RPMI7951 (cell line): ENCODE results near the gene TMEM219. TPM values are rescaled to one million over a fixed set of nuclear protein-coding genes. Genes with fewer than 3 reads are reported as not detected.
"Not testable (repeated sequence)": the region's sequence is repeated elsewhere in the genome, so short reads cannot be mapped to it uniquely, and the experiment has no call there.

Source experiments
- DNase-seq: peaks from one replicate; pipeline ENCODE4 v3.0.0-alpha.2; 2012; ENCODE audit warnings: low read depth
- total RNA-seq: library from RNA; depleted of rRNA; stranded (reverse); fragments of >200 nt; shearing (Covaris generic); gene quantifications from 2 replicates; pipeline ENCODE4 v1.2.3, GENCODE V29; 2014; rRNA removed

TMEM219 gene
- total RNA-seq, 1 experiment from 2014 or later: 84.8 TPM

GRCh38 chr16:30011714-30012504, 50.0 kb downstream of the TMEM219 start:
- no peak for DNase-seq

GRCh38 chr16:30012598-30012997, 50.7 kb downstream of the TMEM219 start:
- DNase-seq: not testable (repeated sequence)

GRCh38 chr16:30015450-30015849, 53.6 kb downstream of the TMEM219 start:
- DNase-seq: not testable (repeated sequence)

- DNase-seq: no peak
These were observed 54.8 kb downstream of the TMEM219 start for GRCh38 chr16:30016555-30017276.

- no peak for DNase-seq
These were observed 55.4 kb downstream of the TMEM219 start for GRCh38 chr16:30017277-30017656.

GRCh38 chr16:30017937-30018336, 56.1 kb downstream of the TMEM219 start:
- not testable (repeated sequence) for DNase-seq

- no peak for DNase-seq
These were observed 56.9 kb downstream of the TMEM219 start for GRCh38 chr16:30018731-30019158.

Other genes starting within 250 kb of the TMEM219 start
- 0.10 TPM in 1 of 2 replicates, not detected in the other for gene C16orf54, start 216.1 kb upstream of the TMEM219 start, total RNA-seq
- not detected in 2 replicates for gene ZG16, start 183.8 kb upstream of the TMEM219 start, total RNA-seq
- gene KIF22, start 171.3 kb upstream of the TMEM219 start, total RNA-seq: 120 and 128 TPM in 2 replicates
- gene MAZ, start 155.6 kb upstream of the TMEM219 start, total RNA-seq: 114 and 181 TPM in 2 replicates
- gene PRRT2, start 149.9 kb upstream of the TMEM219 start, total RNA-seq: 1.7 and 2.5 TPM in 2 replicates
- 20.5 and 22.8 TPM in 2 replicates for gene PAGR1, start 145.9 kb upstream of the TMEM219 start, total RNA-seq
- 140 and 141 TPM in 2 replicates for gene MVP, start 141.6 kb upstream of the TMEM219 start, total RNA-seq
- gene CDIPT, start 98.9 kb upstream of the TMEM219 start, total RNA-seq: 83.4 and 90.4 TPM in 2 replicates
- 4.9 and 6.2 TPM in 2 replicates for gene SEZ6L2, start 62.5 kb upstream of the TMEM219 start, total RNA-seq
- gene ASPHD1, start 61.6 kb upstream of the TMEM219 start, total RNA-seq: 2.6 and 4.8 TPM in 2 replicates
- 3.5 and 5.3 TPM in 2 replicates for gene KCTD13, start 35.9 kb upstream of the TMEM219 start, total RNA-seq
- gene TAOK2, start 11.8 kb downstream of the TMEM219 start, total RNA-seq: 15.3 and 26.5 TPM in 2 replicates
- 16.1 and 21.0 TPM in 2 replicates for gene HIRIP3, start 33.5 kb downstream of the TMEM219 start, total RNA-seq
- 53.7 and 81.3 TPM in 2 replicates for gene INO80E, start 34.2 kb downstream of the TMEM219 start, total RNA-seq
- 1.1 TPM in 1 of 2 replicates, not detected in the other for gene DOC2A, start 48.9 kb downstream of the TMEM219 start, total RNA-seq
- gene C16orf92, start 61.1 kb downstream of the TMEM219 start, total RNA-seq: not detected in 2 replicates
- 0.12 and 0.49 TPM in 2 replicates for gene TLCD3B, start 69.2 kb downstream of the TMEM219 start, total RNA-seq
- 1,895 and 1,949 TPM in 2 replicates for gene ALDOA, start 103.7 kb downstream of the TMEM219 start, total RNA-seq
- gene PPP4C, start 113.9 kb downstream of the TMEM219 start, total RNA-seq: 101 and 136 TPM in 2 replicates
- 0.10 and 0.48 TPM in 2 replicates for gene TBX6, start 129.8 kb downstream of the TMEM219 start, total RNA-seq
- gene YPEL3, start 134.1 kb downstream of the TMEM219 start, total RNA-seq: 13.2 and 14.9 TPM in 2 replicates
- gene GDPD3, start 151.5 kb downstream of the TMEM219 start, total RNA-seq: 0.29 and 0.48 TPM in 2 replicates
- gene MAPK3, start 161.1 kb downstream of the TMEM219 start, total RNA-seq: 36.3 and 39.9 TPM in 2 replicates
- gene CORO1A, start 221.5 kb downstream of the TMEM219 start, total RNA-seq: 3.4 and 4.4 TPM in 2 replicates
- gene BOLA2B, start 231.6 kb downstream of the TMEM219 start, total RNA-seq: 135 and 207 TPM in 2 replicates
- gene SLX1A, start 231.8 kb downstream of the TMEM219 start, total RNA-seq: 27.3 and 33.0 TPM in 2 replicates
- 4.2 and 6.0 TPM in 2 replicates for gene SULT1A3, start 237.2 kb downstream of the TMEM219 start, total RNA-seq